ENCODE results near the gene RALGDS.

GRCh38 chr9:133094842-133095393, 26.1 kb downstream of the RALGDS start:
- TF ChIP-seq SRSF1 (IDR thresholded peaks at IDR 0.05; ENCODE audit: low read depth, low read length) (no peak), ARHGAP35 (IDR thresholded peaks at IDR 0.05; ENCODE audit: partially characterized antibody) (no peak), RNF2 (IDR thresholded peaks at IDR 0.05) (no peak), GABPA (tag; conservative IDR thresholded peaks at IDR 0.05; ENCODE audit: low read depth) (no peak), POLR2AphosphoS5 (IDR thresholded peaks at IDR 0.05; ENCODE audit: control insufficient read depth, insufficient read depth, low read depth, low read length) (no peak), ILK (tag; IDR thresholded peaks at IDR 0.05; ENCODE audit: borderline replicate concordance, low read depth) (no peak), RBBP5 (IDR thresholded peaks at IDR 0.05; ENCODE audit: borderline replicate concordance, insufficient read depth, low read length, poor library complexity, severe bottlenecking) (no peak), ETS1 (conservative IDR thresholded peaks at IDR 0.05; ENCODE audit: control insufficient read depth, low read depth, low read length) (no peak), CTCF (IDR thresholded peaks at IDR 0.05 in 2 of 3, conservative IDR thresholded peaks at IDR 0.05 in 1 of 3; ENCODE audit: insufficient read depth in 2 of 3, low read depth in 1 of 3, low read length in 3 of 3) (no peak), ZNF707 (CRISPR knock-in tag; conservative IDR thresholded peaks at IDR 0.05) (no peak), SREBF2 (CRISPR knock-in tag; IDR thresholded peaks at IDR 0.05) (no peak), JUNB (CRISPR knock-in tag; conservative IDR thresholded peaks at IDR 0.05) (no peak), ZNF583 (CRISPR knock-in tag; IDR thresholded peaks at IDR 0.05) (no peak), SUPT5H (IDR thresholded peaks at IDR 0.05) (no peak)
